ENCODE data around the gene SURF2. TPM values are rescaled to one million over a fixed set of nuclear protein-coding genes. Genes with fewer than 3 reads are reported as not detected.

The SURF2 gene
- total and polyA plus RNA-seq, 9 of the 15 experiments (the other 6 are each of a cell fraction or from before 2014, with no cell fraction given) = 5.5 to 82.5 (median 21.3) TPM

DNA sequence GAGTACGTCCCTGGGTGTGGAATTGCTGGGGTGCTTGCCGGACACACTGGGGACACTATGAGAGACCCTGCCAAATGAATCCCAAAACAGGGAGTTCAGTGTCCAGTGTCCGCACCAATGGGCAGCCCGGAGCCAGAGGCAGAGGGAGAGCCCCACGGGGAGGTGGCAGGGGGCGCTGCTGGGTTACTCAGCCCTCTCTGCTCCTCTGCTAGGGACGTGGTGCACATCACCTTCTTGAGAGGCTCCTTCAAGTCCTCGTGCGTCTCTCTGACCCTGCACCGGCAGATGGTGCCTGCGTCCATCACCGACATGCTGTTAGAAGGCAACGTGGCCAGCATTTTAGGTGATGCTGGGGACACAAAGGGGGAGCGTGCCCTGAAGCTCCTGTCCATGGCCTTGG lies 40.6 kb downstream of the SURF2 start (continued):
- no peak for TF ChIP-seq ZBTB1 (CRISPR knock-in tag; IDR thresholded peaks at IDR 0.05; ENCODE audit: borderline replicate concordance, low read depth)
- no peak for TF ChIP-seq FIP1L1 (IDR thresholded peaks at IDR 0.05; ENCODE audit: low read depth, low read length, poor library complexity, severe bottlenecking)
- TF ChIP-seq MYBL2 (IDR thresholded peaks at IDR 0.05; ENCODE audit: low read depth) = no peak
- TF ChIP-seq MYBL2 (CRISPR knock-in tag; IDR thresholded peaks at IDR 0.05; ENCODE audit: borderline replicate concordance) = no peak
- TF ChIP-seq, protein P1, sequence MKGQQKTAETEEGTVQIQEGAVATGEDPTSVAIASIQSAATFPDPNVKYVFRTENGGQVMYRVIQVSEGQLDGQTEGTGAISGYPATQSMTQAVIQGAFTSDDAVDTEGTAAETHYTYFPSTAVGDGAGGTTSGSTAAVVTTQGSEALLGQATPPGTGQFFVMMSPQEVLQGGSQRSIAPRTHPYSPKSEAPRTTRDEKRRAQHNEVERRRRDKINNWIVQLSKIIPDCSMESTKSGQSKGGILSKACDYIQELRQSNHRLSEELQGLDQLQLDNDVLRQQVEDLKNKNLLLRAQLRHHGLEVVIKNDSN (CRISPR knock-in tag; IDR thresholded peaks at IDR 0.05) = no peak
- TF ChIP-seq SMC3 (conservative IDR thresholded peaks at IDR 0.05; ENCODE audit: insufficient read depth, low read depth, low read length) = peak; percentile 34; the same call in 1 of the 2 replicates
- TF ChIP-seq, protein P2, sequence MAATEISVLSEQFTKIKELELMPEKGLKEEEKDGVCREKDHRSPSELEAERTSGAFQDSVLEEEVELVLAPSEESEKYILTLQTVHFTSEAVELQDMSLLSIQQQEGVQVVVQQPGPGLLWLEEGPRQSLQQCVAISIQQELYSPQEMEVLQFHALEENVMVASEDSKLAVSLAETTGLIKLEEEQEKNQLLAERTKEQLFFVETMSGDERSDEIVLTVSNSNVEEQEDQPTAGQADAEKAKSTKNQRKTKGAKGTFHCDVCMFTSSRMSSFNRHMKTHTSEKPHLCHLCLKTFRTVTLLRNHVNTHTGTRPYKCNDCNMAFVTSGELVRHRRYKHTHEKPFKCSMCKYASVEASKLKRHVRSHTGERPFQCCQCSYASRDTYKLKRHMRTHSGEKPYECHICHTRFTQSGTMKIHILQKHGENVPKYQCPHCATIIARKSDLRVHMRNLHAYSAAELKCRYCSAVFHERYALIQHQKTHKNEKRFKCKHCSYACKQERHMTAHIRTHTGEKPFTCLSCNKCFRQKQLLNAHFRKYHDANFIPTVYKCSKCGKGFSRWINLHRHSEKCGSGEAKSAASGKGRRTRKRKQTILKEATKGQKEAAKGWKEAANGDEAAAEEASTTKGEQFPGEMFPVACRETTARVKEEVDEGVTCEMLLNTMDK (IDR thresholded peaks at IDR 0.05; ENCODE audit: borderline replicate concordance, insufficient read depth, low read depth, low read length, poor library complexity, severe bottlenecking) = no peak
- no peak for TF ChIP-seq POLR3A (IDR thresholded peaks at IDR 0.05; ENCODE audit: borderline replicate concordance, extremely low read depth, insufficient read depth, insufficient read length)
- TF ChIP-seq, protein P3, sequence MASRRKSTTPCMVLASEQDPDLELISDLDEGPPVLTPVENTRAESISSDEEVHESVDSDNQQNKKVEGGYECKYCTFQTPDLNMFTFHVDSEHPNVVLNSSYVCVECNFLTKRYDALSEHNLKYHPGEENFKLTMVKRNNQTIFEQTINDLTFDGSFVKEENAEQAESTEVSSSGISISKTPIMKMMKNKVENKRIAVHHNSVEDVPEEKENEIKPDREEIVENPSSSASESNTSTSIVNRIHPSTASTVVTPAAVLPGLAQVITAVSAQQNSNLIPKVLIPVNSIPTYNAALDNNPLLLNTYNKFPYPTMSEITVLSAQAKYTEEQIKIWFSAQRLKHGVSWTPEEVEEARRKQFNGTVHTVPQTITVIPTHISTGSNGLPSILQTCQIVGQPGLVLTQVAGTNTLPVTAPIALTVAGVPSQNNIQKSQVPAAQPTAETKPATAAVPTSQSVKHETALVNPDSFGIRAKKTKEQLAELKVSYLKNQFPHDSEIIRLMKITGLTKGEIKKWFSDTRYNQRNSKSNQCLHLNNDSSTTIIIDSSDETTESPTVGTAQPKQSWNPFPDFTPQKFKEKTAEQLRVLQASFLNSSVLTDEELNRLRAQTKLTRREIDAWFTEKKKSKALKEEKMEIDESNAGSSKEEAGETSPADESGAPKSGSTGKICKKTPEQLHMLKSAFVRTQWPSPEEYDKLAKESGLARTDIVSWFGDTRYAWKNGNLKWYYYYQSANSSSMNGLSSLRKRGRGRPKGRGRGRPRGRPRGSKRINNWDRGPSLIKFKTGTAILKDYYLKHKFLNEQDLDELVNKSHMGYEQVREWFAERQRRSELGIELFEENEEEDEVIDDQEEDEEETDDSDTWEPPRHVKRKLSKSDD (conservative IDR thresholded peaks at IDR 0.05; ENCODE audit: low read length) = no peak
